Spleen (tissue), 11 donors: Measurements from ENCODE around the gene SLC8A3. TPM values are rescaled to one million over a fixed set of nuclear protein-coding genes. Genes with fewer than 3 reads are reported as not detected.

Experiments
- DNase-seq: peaks from one replicate; pipeline ENCODE4 v3.0.0-alpha.2; 2020
- H3K27ac ChIP-seq, 8 donors: fragments of 200-600 bp; sonication (generic) in 7 of 8; 1 replicate in 4 of 8; 2 replicates in 4 of 8; pipeline versions ENCODE4 v1.5.0 to v1.8.0; 2016 to 2021; ENCODE audit warnings: inconsistent platforms in 4 of 8, mild to moderate bottlenecking in 4 of 8, moderate library complexity in 1 of 8
- H3K27me3 ChIP-seq, 7 donors: fragments of 200-600 bp; sonication (generic) in 6 of 7; replicated peaks in 1 of 7; 1 replicate in 4 of 7; 2 replicates in 3 of 7; pipeline versions ENCODE4 v1.5.0 to v1.8.0; 2016 to 2021; ENCODE audit warnings: inconsistent platforms in 3 of 7, mild to moderate bottlenecking in 1 of 7
- H3K36me3 ChIP-seq, 6 donors: fragments of 200-600 bp; sonication (generic) in 5 of 6; 1 replicate in 4 of 6; 2 replicates in 2 of 6; pipeline versions ENCODE4 v1.5.0 to v1.8.0; 2016 to 2021; ENCODE audit warnings: inconsistent platforms in 2 of 6
- H3K4me1 ChIP-seq, 6 donors: fragments of 200-600 bp; sonication (generic) in 5 of 6; 1 replicate in 3 of 6; 2 replicates in 3 of 6; pipeline versions ENCODE4 v1.5.0 to v1.8.0; 2016 to 2021; ENCODE audit warnings: inconsistent platforms in 3 of 6
- H3K4me3 ChIP-seq, 8 donors: fragments of 200-600 bp; sonication (generic) in 7 of 8; 1 replicate in 4 of 8; 2 replicates in 4 of 8; pipeline versions ENCODE4 v1.5.0 to v1.8.0; 2016 to 2021; ENCODE audit warnings: inconsistent platforms in 4 of 8, mild to moderate bottlenecking in 4 of 8, moderate library complexity in 2 of 8
- H3K9me3 ChIP-seq, 8 donors: fragments of 200-600 bp; sonication (generic) in 7 of 8; 1 replicate in 4 of 8; 2 replicates in 4 of 8; pipeline versions ENCODE4 v1.5.0 to v1.8.0; 2016 to 2021; ENCODE audit warnings: inconsistent platforms in 4 of 8
- POLR2A ChIP-seq, 3 donors: fragments of 450-650 bp; IDR thresholded peaks; one replicate each; pipeline ENCODE4 v1.5.1; 2017; ENCODE audit warnings: antibody characterized with exemption in 3 of 3, mild to moderate bottlenecking in 1 of 3
- POLR2AphosphoS5 ChIP-seq, 3 donors: sonication (generic); formaldehyde crosslinking; IDR thresholded peaks; one replicate each; pipeline ENCODE4 v1.5.1; 2017; ENCODE audit warnings: antibody characterized with exemption in 3 of 3
- WGBS, 5 donors: extraction: QIAGEN DNeasy Blood & Tissue Kit in 3 of 5; methylation state at CpG; one replicate each; pipeline versions ENCODE4 v1.1.5 to v1.1.7; 2013 to 2018; 5-methylcytosine and 5-hydroxymethylcytosine counted together
- intact Hi-C: fragments of 100-400 bp; cut with DNase I; formaldehyde crosslinking; loops from one replicate; pipeline ENCODE4 v1.15.0; 2023; ENCODE audit warnings: low total_unique reads
- polyA plus RNA-seq, 3 donors: library from polyadenylated mRNA; stranded (reverse); fragments of 200-250 nt; gene quantifications; one replicate each; pipeline ENCODE4 v1.2.1, GENCODE V29; 2013
- total RNA-seq, 7 donors: library from RNA; depleted of rRNA in 3 of 7; stranded (reverse); fragments of >200 nt in 3 of 7; fragmentation: NEBNext Ultra II Directional in 4 of 7; extraction: Animal tissue kit (Norgen Biotek cat#: 25700) in 4 of 7; gene quantifications; one replicate each; pipeline versions ENCODE4 v1.1.0 to v1.2.1, GENCODE V29; 2016 to 2021
- TF ChIP-seq, protein P1 (sequence below), 11 experiments: fragments of 200-600 bp in 7 of 11; fragments of 450-650 bp in 4 of 11; sonication (generic) in 4 of 11; IDR thresholded peaks in 8 of 11; conservative IDR thresholded peaks in 3 of 11; 1 replicate in 7 of 11; 2 replicates in 4 of 11; pipeline versions ENCODE4 v1.4.0 to v1.8.0; 2016 to 2021; ENCODE audit warnings: antibody characterized with exemption in 11 of 11, inconsistent platforms in 4 of 11, mild to moderate bottlenecking in 1 of 11
- donor health status: healthy with polysubstance abuse.
- donor health status: DM: no; HTN: no; CAD: no; lungs with moderate emphysema.
- donor health status: DM: no; HTN: no; CAD: no.
- donor health status: Bipolar disorder and iron deficiency.
- donor health status: healthy.
- donor health status: DM: no; HTN: no; CAD: no.
- donor health status: DM: yes; HTN: yes; CAD: no.

SLC8A3 gene
- total and polyA plus RNA-seq, 10 donors, result 0.19 to 0.52 (median 0.33) TPM; not detected in 3

DNA sequence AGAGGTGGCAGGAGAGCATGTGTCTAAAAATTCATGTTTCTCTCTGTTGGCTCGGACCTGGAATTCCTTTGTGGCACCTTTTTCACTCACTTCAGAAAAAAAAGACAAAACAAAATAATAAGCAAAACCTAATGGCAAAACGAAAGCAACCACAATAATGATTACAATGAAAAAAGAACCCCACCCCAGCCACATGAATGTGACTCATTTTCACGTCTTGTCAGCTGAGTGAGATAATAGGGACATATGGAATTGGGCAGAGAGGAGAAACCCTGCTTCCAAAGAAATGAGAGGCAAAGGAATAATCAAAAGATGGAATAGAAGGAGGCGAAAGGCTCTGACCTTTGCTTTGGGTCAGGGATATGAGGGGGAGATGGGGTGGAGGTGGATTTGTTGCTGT, 143.4 kb downstream of the SLC8A3 start:
- intact Hi-C loops, result no loop called here
- H3K4me3 ChIP-seq, result no peak overlapping the region
- no peak for TF ChIP-seq POLR2A (IDR thresholded peaks at IDR 0.05)
- no peak for TF ChIP-seq POLR2AphosphoS5 (IDR thresholded peaks at IDR 0.05)
- TF ChIP-seq, protein P1, sequence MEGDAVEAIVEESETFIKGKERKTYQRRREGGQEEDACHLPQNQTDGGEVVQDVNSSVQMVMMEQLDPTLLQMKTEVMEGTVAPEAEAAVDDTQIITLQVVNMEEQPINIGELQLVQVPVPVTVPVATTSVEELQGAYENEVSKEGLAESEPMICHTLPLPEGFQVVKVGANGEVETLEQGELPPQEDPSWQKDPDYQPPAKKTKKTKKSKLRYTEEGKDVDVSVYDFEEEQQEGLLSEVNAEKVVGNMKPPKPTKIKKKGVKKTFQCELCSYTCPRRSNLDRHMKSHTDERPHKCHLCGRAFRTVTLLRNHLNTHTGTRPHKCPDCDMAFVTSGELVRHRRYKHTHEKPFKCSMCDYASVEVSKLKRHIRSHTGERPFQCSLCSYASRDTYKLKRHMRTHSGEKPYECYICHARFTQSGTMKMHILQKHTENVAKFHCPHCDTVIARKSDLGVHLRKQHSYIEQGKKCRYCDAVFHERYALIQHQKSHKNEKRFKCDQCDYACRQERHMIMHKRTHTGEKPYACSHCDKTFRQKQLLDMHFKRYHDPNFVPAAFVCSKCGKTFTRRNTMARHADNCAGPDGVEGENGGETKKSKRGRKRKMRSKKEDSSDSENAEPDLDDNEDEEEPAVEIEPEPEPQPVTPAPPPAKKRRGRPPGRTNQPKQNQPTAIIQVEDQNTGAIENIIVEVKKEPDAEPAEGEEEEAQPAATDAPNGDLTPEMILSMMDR (IDR thresholded peaks at IDR 0.05 in 8 of 11, conservative IDR thresholded peaks at IDR 0.05 in 3 of 11), result no peak
- H3K4me1 ChIP-seq, result no peaks in the 10 kb centered on the region
- H3K27ac ChIP-seq, result no peak overlapping the region
- H3K9me3 ChIP-seq, result no peaks in the 10 kb centered on the region
- H3K27me3 ChIP-seq, result peaks cover 0 to 17% (median 0%) of the 10 kb centered on the region in 7 donors
- 68 to 89% (median 78%) methylated on average over 4 of the region's 4 CpGs for WGBS, 5 donors
- DNase-seq, result no peak
- H3K36me3 ChIP-seq, result no peaks in the 10 kb centered on the region

DNA sequence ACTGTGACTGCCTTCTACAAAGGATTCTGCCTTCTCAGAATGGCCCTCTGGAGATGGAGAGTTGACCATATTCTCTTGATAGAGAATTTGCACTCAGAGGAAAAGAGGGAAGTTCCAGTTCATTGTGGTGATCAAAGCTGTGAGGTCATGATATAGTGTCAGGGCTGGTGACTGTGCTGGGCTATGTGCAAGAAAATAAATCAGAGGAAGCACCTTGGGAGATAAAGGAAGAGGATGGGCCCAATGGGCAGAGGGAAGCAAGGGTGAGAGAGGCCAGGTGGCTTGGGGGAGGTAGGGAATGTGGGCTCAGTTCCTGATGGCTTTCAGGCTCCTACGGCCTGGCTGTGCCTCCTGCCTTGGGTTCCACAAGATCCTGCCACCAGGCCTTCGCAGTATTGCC, 145.8 kb downstream of the SLC8A3 start:
- TF ChIP-seq POLR2A (IDR thresholded peaks at IDR 0.05) (no peak), POLR2AphosphoS5 (IDR thresholded peaks at IDR 0.05) (no peak)
- TF ChIP-seq, protein P1 (IDR thresholded peaks at IDR 0.05 in 8 of 11, conservative IDR thresholded peaks at IDR 0.05 in 3 of 11), result no peak
- Histone ChIP-seq H3K9me3 (no peaks in the 10 kb centered on the region), H3K4me3 (no peak overlapping the region), H3K27ac (no peak overlapping the region), H3K4me1 (no peaks in the 10 kb centered on the region), H3K36me3 (no peaks in the 10 kb centered on the region), H3K27me3 (peaks cover 0 to 18% (median 0%) of the 10 kb centered on the region in 7 donors)
- intact Hi-C loops, result no loop called here
- no peak for DNase-seq
- WGBS, 5 donors, result 66 to 93% (median 74%) methylated on average over 2 of the region's 2 CpGs

DNA sequence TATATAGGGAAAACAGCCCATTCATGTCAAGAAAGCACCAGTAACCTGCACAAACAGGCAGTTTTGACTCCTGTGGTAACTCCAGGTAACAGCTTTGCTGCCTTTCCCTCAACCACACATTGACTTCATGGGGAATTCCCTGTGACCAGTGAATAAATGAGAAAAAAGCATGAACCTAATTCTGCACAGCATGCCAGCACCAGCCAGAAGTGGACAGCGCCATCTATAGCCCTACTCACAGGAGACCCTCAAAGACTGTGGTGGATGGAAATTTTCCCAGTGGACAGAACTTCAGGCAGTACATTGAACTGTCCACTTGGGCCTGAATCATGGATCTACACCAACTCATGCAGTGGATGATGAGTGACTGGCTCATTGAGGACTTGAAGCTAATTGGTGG, 152.1 kb downstream of the SLC8A3 start:
- Histone ChIP-seq H3K9me3 (no peaks in the 10 kb centered on the region), H3K4me1 (no peaks in the 10 kb centered on the region), H3K4me3 (no peak overlapping the region), H3K27ac (no peak overlapping the region), H3K36me3 (no peaks in the 10 kb centered on the region), H3K27me3 (peaks cover 0 to 7% (median 0%) of the 10 kb centered on the region in 7 donors)
- intact Hi-C loops, result no loop called here
- TF ChIP-seq, protein P1 (IDR thresholded peaks at IDR 0.05 in 8 of 11, conservative IDR thresholded peaks at IDR 0.05 in 3 of 11), result no peak
- TF ChIP-seq POLR2AphosphoS5 (IDR thresholded peaks at IDR 0.05) (no peak), POLR2A (IDR thresholded peaks at IDR 0.05) (no peak)
- 35 to 81% (median 66%) methylated on average over 1 of the region's 1 CpG for WGBS, 5 donors
- no peak for DNase-seq

DNA sequence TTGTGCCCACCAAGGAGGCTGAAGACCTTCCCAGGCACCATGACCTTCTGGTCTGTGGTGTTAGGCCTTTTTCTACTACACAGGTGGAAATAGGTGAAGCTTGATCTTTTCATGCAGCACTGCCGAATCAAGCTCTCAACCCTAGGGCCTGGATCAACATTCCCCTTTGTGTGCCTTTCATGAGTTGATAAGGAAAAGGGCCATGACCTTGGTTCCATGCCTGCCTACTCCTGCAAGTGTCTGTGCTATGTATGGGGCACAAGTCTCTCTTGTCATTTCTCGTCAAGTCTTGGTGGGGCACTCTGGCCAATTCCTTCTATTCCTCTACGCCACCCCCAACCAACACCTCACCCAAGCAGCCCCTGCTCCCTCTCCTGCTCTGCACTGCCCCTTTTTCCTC, 154.5 kb downstream of the SLC8A3 start:
- peaks cover 0 to 2% (median 0%) of the 10 kb centered on the region in 6 donors for H3K4me1 ChIP-seq
- intact Hi-C loops, result no loop called here
- H3K4me3 ChIP-seq, result no peak overlapping the region
- H3K27ac ChIP-seq, result no peak overlapping the region
- no peaks in the 10 kb centered on the region for H3K9me3 ChIP-seq
- DNase-seq, result no peak
- no peaks in the 10 kb centered on the region for H3K36me3 ChIP-seq
- TF ChIP-seq, protein P1 (IDR thresholded peaks at IDR 0.05 in 8 of 11, conservative IDR thresholded peaks at IDR 0.05 in 3 of 11), result no peak
- TF ChIP-seq POLR2AphosphoS5 (IDR thresholded peaks at IDR 0.05), result no peak
- TF ChIP-seq POLR2A (IDR thresholded peaks at IDR 0.05), result no peak
- 75 to 89% (median 82%) methylated on average over 3 of the region's 3 CpGs for WGBS, 5 donors
- H3K27me3 ChIP-seq, result no peaks in the 10 kb centered on the region
